ENCODE results near the gene F5. TPM values are rescaled to one million over a fixed set of nuclear protein-coding genes. Genes with fewer than 3 reads are reported as not detected.
A peak's percentile ranks its signal among the peaks of the same experiment; 100 is the strongest.

The F5 gene
- total RNA-seq, 5 donors from 2014 or later (not counting 1 experiment from before 2014, with no cell fraction given), result 4.2 to 9.7 (median 8.5) TPM

- Mint-ChIP-seq H3K36me3 (peaks cover 3% of the 10 kb centered on the region), H3K4me3 (no peak overlapping the region), H3K9me3 (no peaks in the 10 kb centered on the region), H3K4me1 (peaks cover 26 to 48% (median 41%) of the 10 kb centered on the region in 3 donors), H3K27ac (no peak overlapping the region), H3K27me3 (no peaks in the 10 kb centered on the region)
- H3K9me3 ChIP-seq, result no peaks in the 10 kb centered on the region
- WGBS (ENCODE audit: insufficient coverage), result 60% methylated on average over 1 of the region's 1 CpG
- DNase-seq (no peak), ATAC-seq (replicated peaks in 1 of 4) (no peak)
- no peak overlapping the region for H3K27ac ChIP-seq (ENCODE audit: low read length)
- peaks cover 13 to 15% of the 10 kb centered on the region in 2 experiments for H3K4me1 ChIP-seq (ENCODE audit: control insufficient read depth in 1 of 2, extremely low read depth in 1 of 2, insufficient read depth in 2 of 2, low read length in 2 of 2)
- H3K36me3 ChIP-seq (ENCODE audit: control insufficient read depth in 2 of 2, extremely low read depth in 1 of 2, insufficient read depth in 1 of 2, low read length in 1 of 2), result no peaks in the 10 kb centered on the region
- H3K27me3 ChIP-seq (replicated peaks in 1 of 2; ENCODE audit: control insufficient read depth in 2 of 2, extremely low read depth in 1 of 2, insufficient read depth in 2 of 2, low read length in 1 of 2), result no peaks in the 10 kb centered on the region
- ChIA-PET CTCF (interaction anchor here in 1 of 2 donors (0.6 to 1.4 kb wide), 2 partner anchors 13 to 1164 kb away, joined by 3 to 4 read pairs; no protein-coding TSS in a partner anchor), POLR2A (interaction anchor here (0.5 to 1.2 kb wide), 3 partner anchors 29 to 84 kb away, joined by 3 read pairs; no protein-coding TSS in a partner anchor)
- H3K4me3 ChIP-seq (ENCODE audit: control insufficient read depth in 1 of 2, extremely low read depth in 1 of 2, low read length in 1 of 2), result no peak overlapping the region
Measured at GRCh38 chr1:169610108-169610507, 23.8 kb upstream of the F5 start.

GRCh38 chr1:169608226-169608625 is 21.9 kb upstream of the F5 start:
- Mint-ChIP-seq H3K4me3 (no peak overlapping the region), H3K9me3 (no peaks in the 10 kb centered on the region), H3K27me3 (no peaks in the 10 kb centered on the region), H3K36me3 (peaks cover 3% of the 10 kb centered on the region), H3K27ac (no peak overlapping the region), H3K4me1 (peaks cover 42 to 56% (median 53%) of the 10 kb centered on the region in 3 donors)
- ChIA-PET CTCF (interaction anchor here (0.6 to 1.0 kb wide), 2 partner anchors 84 to 122 kb away, joined by 4 to 5 read pairs; no protein-coding TSS in a partner anchor), POLR2A (no interaction called here)
- Histone ChIP-seq H3K27me3 (replicated peaks in 1 of 2; ENCODE audit: control insufficient read depth in 2 of 2, extremely low read depth in 1 of 2, insufficient read depth in 2 of 2, low read length in 1 of 2) (no peaks in the 10 kb centered on the region), H3K9me3 (no peaks in the 10 kb centered on the region), H3K36me3 (ENCODE audit: control insufficient read depth in 2 of 2, extremely low read depth in 1 of 2, insufficient read depth in 1 of 2, low read length in 1 of 2) (no peaks in the 10 kb centered on the region), H3K4me3 (ENCODE audit: control insufficient read depth in 1 of 2, extremely low read depth in 1 of 2, low read length in 1 of 2) (no peak overlapping the region), H3K4me1 (ENCODE audit: control insufficient read depth in 1 of 2, extremely low read depth in 1 of 2, insufficient read depth in 2 of 2, low read length in 2 of 2) (peaks cover 27 to 28% of the 10 kb centered on the region in 2 experiments), H3K27ac (ENCODE audit: low read length) (no peak overlapping the region)
- WGBS (ENCODE audit: insufficient coverage), result 100% methylated on average over 1 of the region's 4 CpGs
- no peak for ATAC-seq (replicated peaks in 1 of 4)
- DNase-seq, result no peak

GRCh38 chr1:169604781-169605560 is 18.7 kb upstream of the F5 start:
- peaks cover 63 to 75% (median 70%) of the 10 kb centered on the region in 3 donors for H3K4me1 Mint-ChIP-seq
- ChIA-PET CTCF (interaction anchor here (0.7 to 1.4 kb wide), 4 partner anchors 19 to 107 kb away, joined by 4 to 7 read pairs (median 5); partner anchors contain the start of gene F5 (in 1 of the 2)), POLR2A (interaction anchor here in 1 of 2 donors (0.6 to 0.7 kb wide), 2 partner anchors 24 to 122 kb away, joined by 3 read pairs; no protein-coding TSS in a partner anchor)
- H3K4me1 ChIP-seq (ENCODE audit: control insufficient read depth in 1 of 2, extremely low read depth in 1 of 2, insufficient read depth in 2 of 2, low read length in 2 of 2), result peaks cover 42 to 49% of the 10 kb centered on the region in 2 experiments
- no peaks in the 10 kb centered on the region for H3K36me3 ChIP-seq (ENCODE audit: control insufficient read depth in 2 of 2, extremely low read depth in 1 of 2, insufficient read depth in 1 of 2, low read length in 1 of 2)
- no peaks in the 10 kb centered on the region for H3K27me3 ChIP-seq (replicated peaks in 1 of 2; ENCODE audit: control insufficient read depth in 2 of 2, extremely low read depth in 1 of 2, insufficient read depth in 2 of 2, low read length in 1 of 2)
- no peaks in the 10 kb centered on the region for H3K36me3 Mint-ChIP-seq
- peak overlapping the region; percentile 1 to 58 (median 50) for H3K4me3 Mint-ChIP-seq
- 44% methylated on average over 3 of the region's 5 CpGs for WGBS (ENCODE audit: insufficient coverage)
- H3K9me3 Mint-ChIP-seq, result no peaks in the 10 kb centered on the region
- DNase-seq (peak; percentile 26 to 88 (median 63)), ATAC-seq (replicated peaks in 1 of 4) (peak; percentile 88 to 93 (median 88))
- peak overlapping the region; percentile 83 to 90 for H3K27ac Mint-ChIP-seq
- no peaks in the 10 kb centered on the region for H3K9me3 ChIP-seq
- H3K27me3 Mint-ChIP-seq, result no peaks in the 10 kb centered on the region
- H3K4me3 ChIP-seq (ENCODE audit: control insufficient read depth in 1 of 2, extremely low read depth in 1 of 2, low read length in 1 of 2), result peak overlapping the region; percentile 4 to 10
- H3K27ac ChIP-seq (ENCODE audit: low read length), result peak overlapping the region; percentile 75

DNA sequence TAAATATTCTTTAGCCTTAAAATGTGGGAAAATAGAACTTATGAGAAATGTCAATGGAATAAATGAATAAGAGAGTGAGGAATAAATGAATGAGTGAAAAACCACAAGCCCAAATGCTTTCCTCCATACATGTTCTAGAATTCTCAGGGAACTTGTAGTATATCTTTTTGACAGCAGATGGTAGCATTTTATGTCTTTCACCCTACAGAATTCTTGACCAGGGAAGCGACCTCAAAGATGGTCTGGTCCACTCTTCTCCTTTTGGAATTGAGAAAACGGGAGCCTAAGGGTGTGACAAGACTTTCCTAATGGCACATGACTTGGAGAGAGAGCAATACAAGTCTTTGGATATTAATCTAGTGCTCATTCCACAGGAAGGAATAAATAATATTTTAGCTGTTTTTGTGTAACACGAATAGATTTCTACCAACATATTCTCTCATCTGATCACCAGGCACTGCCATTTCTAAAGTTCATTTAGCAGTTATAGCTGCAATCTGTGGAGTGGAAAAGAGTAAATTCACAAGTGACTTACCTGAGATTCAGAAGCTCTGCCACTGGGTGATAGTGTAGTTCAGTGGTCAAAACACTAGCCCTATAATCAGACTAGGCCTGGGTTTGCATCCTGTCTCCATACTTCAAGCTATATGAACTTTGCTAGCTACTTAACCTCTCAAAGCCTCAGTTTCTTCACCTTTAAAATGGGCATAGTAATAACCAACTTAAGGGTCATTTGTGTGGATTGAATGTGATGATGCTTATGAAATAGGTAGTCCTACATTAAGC is 15.0 kb upstream of the F5 start:
- peak in 2 of 35 experiments; percentile 7 to 61 for DNase-seq
- peaks cover 54 to 57% (median 55%) of the 10 kb centered on the region in 3 donors for H3K4me1 Mint-ChIP-seq
- POLR2A ChIA-PET, result interaction anchor here in 1 of 2 donors (1.2 to 1.6 kb wide), 2 partner anchors 89 to 95 kb away, joined by 4 to 5 read pairs; no protein-coding TSS in a partner anchor

DNA sequence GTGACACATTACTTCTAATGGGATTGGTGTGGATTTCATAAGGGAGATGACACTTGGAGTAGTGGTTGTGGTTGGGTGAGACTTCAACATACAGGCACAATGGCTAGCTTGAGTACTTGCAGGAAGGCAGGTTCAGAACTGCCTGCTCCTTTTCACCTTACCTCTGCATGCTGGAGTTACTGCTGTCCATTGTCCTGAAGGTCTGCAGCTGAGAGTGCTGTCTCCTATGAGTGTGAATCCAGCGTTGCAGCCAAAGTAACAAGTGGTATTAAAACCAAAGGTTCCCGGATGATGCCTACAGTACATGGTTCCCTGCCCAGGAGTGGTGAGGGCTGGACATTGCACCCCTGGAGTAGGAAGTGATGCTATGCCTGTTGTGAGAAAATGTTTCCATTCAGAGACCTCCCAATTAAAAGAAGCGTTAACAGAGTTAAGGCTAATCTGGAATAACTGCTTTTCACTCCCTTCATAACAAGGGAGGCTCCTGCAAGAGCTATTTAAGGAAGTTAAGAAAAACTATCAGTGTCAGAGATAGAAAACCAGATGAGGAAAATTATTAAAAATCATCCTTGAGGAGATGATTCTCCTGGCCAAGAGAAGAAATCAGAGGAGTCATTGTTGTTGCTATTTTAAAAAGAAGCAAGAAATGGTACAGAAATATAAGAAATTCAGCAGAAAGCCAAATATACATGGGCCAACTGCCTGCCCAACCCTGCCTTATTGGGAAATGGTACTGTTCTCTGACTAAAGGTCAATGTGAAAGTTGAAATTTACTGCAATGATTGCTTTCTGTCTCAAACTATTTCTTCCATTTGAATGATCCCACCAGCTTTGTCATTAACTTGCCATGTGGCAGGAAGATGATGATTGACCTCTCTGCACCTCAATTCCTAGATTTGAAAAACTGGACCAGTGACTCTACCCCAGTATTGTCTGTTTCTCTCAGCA is 9.8 kb upstream of the F5 start:
- Mint-ChIP-seq H3K27ac (no peak overlapping the region), H3K4me1 (peaks cover 5 to 15% (median 9%) of the 10 kb centered on the region in 3 donors), H3K36me3 (no peaks in the 10 kb centered on the region), H3K27me3 (no peaks in the 10 kb centered on the region), H3K9me3 (no peaks in the 10 kb centered on the region), H3K4me3 (no peak overlapping the region)
- Histone ChIP-seq H3K4me3 (ENCODE audit: control insufficient read depth in 1 of 2, extremely low read depth in 1 of 2, low read length in 1 of 2) (no peak overlapping the region), H3K27me3 (replicated peaks in 1 of 2; ENCODE audit: control insufficient read depth in 2 of 2, extremely low read depth in 1 of 2, insufficient read depth in 2 of 2, low read length in 1 of 2) (no peaks in the 10 kb centered on the region), H3K36me3 (ENCODE audit: control insufficient read depth in 2 of 2, extremely low read depth in 1 of 2, insufficient read depth in 1 of 2, low read length in 1 of 2) (no peaks in the 10 kb centered on the region), H3K9me3 (no peaks in the 10 kb centered on the region), H3K27ac (ENCODE audit: low read length) (no peak overlapping the region), H3K4me1 (ENCODE audit: control insufficient read depth in 1 of 2, extremely low read depth in 1 of 2, insufficient read depth in 2 of 2, low read length in 2 of 2) (peaks cover 0 to under 1% of the 10 kb centered on the region in 2 experiments)
- ChIA-PET POLR2A (interaction anchor here in 1 of 2 donors (0.6 kb wide), 3 partner anchors 10 to 725 kb away, joined by 3 to 4 read pairs (median 3); partner anchors contain the start of gene F5), CTCF (interaction anchor here (0.6 to 1.7 kb wide), 8 partner anchors 10 to 119 kb away, joined by 3 to 5 read pairs (median 3); partner anchors contain the start of gene F5 (in 1 of the 2))
- peak in 8 of 35 experiments; percentile 1 to 31 (median 8) for DNase-seq
- WGBS (ENCODE audit: insufficient coverage), result 50% methylated on average over 1 of the region's 3 CpGs
- ATAC-seq (replicated peaks in 1 of 4), result peak in 1 of 4 experiments; percentile 40

More for the DNA sequence above, 15.0 kb upstream of the F5 start:
- Histone ChIP-seq H3K4me1 (ENCODE audit: control insufficient read depth in 1 of 2, extremely low read depth in 1 of 2, insufficient read depth in 2 of 2, low read length in 2 of 2) (peaks cover 35 to 47% of the 10 kb centered on the region in 2 experiments), H3K4me3 (ENCODE audit: control insufficient read depth in 1 of 2, extremely low read depth in 1 of 2, low read length in 1 of 2) (no peak overlapping the region), H3K36me3 (ENCODE audit: control insufficient read depth in 2 of 2, extremely low read depth in 1 of 2, insufficient read depth in 1 of 2, low read length in 1 of 2) (no peaks in the 10 kb centered on the region), H3K27ac (ENCODE audit: low read length) (peak overlapping the region; percentile 18), H3K27me3 (replicated peaks in 1 of 2; ENCODE audit: control insufficient read depth in 2 of 2, extremely low read depth in 1 of 2, insufficient read depth in 2 of 2, low read length in 1 of 2) (no peaks in the 10 kb centered on the region), H3K9me3 (no peaks in the 10 kb centered on the region)
- Mint-ChIP-seq H3K36me3 (no peaks in the 10 kb centered on the region), H3K27ac (peak overlapping the region; percentile 84 to 91), H3K9me3 (no peaks in the 10 kb centered on the region), H3K4me3 (peak overlapping the region in 1 of 3 donors; percentile 59), H3K27me3 (no peaks in the 10 kb centered on the region)
- ATAC-seq (replicated peaks in 1 of 4), result no peak
- no CpG with 5 or more reads among the region's 3 CpGs for WGBS (ENCODE audit: insufficient coverage)
- CTCF ChIA-PET, result interaction anchor here (0.5 to 3.6 kb wide), 42 partner anchors 11 to 1426 kb away, joined by 3 to 69 read pairs (median 5); partner anchors contain the start of genes F5 (in 2 of the 2) and METTL18 (in 2 of the 2)
